Measurements from ENCODE around the gene PDE8A. TPM values are rescaled to one million over a fixed set of nuclear protein-coding genes. Genes with fewer than 3 reads are reported as not detected.
A peak's percentile ranks its signal among the peaks of the same experiment; 100 is the strongest.

The PDE8A gene
- total and polyA plus RNA-seq, 2 of the 13 experiments (the other 11 are each of a cell fraction or from before 2014, with no cell fraction given) = 26.3 to 48.5 TPM

- TF ChIP-seq ZNF280B (CRISPR knock-in tag; IDR thresholded peaks at IDR 0.05; ENCODE audit: borderline replicate concordance) = peak; percentile 43; the same call in 1 of the 2 replicates
- TF ChIP-seq PHF20 (CRISPR knock-in tag; IDR thresholded peaks at IDR 0.05) = no peak
- TF ChIP-seq MXD4 (CRISPR knock-in tag; IDR thresholded peaks at IDR 0.05) = 0 out of 2 replicates have a peak, but pooled peaks have one; percentile 35
- TF ChIP-seq NR2F2 (IDR thresholded peaks at IDR 0.05; ENCODE audit: borderline replicate concordance, low read depth) = no peak
- no peak for TF ChIP-seq ZBTB34 (CRISPR knock-in tag; IDR thresholded peaks at IDR 0.05)
- TF ChIP-seq SALL1 (CRISPR knock-in tag; IDR thresholded peaks at IDR 0.05) = peak; percentile 59; the same call in 1 of the 2 replicates
- peak; percentile 64; the same call in 1 of the 2 replicates for TF ChIP-seq NFE2L2 (IDR thresholded peaks at IDR 0.05; ENCODE audit: low read length)
- TF ChIP-seq CREM (IDR thresholded peaks at IDR 0.05) = no peak
- no peak for TF ChIP-seq CREM (CRISPR knock-in tag; IDR thresholded peaks at IDR 0.05)
- TF ChIP-seq TEAD3 (CRISPR knock-in tag; optimal IDR thresholded peaks at IDR 0.05; ENCODE audit: borderline replicate concordance) = peak; percentile 19
- peak; percentile 37 for TF ChIP-seq ARID5B (CRISPR knock-in tag; IDR thresholded peaks at IDR 0.05)
- no peak for TF ChIP-seq ZNF703 (CRISPR knock-in tag; IDR thresholded peaks at IDR 0.05; ENCODE audit: borderline replicate concordance)
- TF ChIP-seq ARNT2 (CRISPR knock-in tag; IDR thresholded peaks at IDR 0.05; ENCODE audit: low read depth) = 0 out of 2 replicates have a peak, but pooled peaks have one; percentile 9
- no peak for TF ChIP-seq ZFAT (CRISPR knock-in tag; conservative IDR thresholded peaks at IDR 0.05)
- TF ChIP-seq ELF1 (CRISPR knock-in tag; IDR thresholded peaks at IDR 0.05) = 0 out of 2 replicates have a peak, but pooled peaks have one; percentile 10
- TF ChIP-seq ZBTB20 (CRISPR knock-in tag; IDR thresholded peaks at IDR 0.05; ENCODE audit: borderline replicate concordance, low read depth) = 0 out of 2 replicates have a peak, but pooled peaks have one; percentile 55
- 0 out of 2 replicates have a peak, but pooled peaks have one; percentile 40 for TF ChIP-seq ZGPAT (CRISPR knock-in tag; IDR thresholded peaks at IDR 0.05)
- TF ChIP-seq ZSCAN20 (CRISPR knock-in tag; IDR thresholded peaks at IDR 0.05; ENCODE audit: borderline replicate concordance) = 0 out of 2 replicates have a peak, but pooled peaks have one; percentile 46
- no peak for TF ChIP-seq SNRNP70 (IDR thresholded peaks at IDR 0.05; ENCODE audit: low read depth, low read length)
- TF ChIP-seq MIXL1 (CRISPR knock-in tag; IDR thresholded peaks at IDR 0.05) = 0 out of 2 replicates have a peak, but pooled peaks have one; percentile 24
- TF ChIP-seq ZNF264 (CRISPR knock-in tag; IDR thresholded peaks at IDR 0.05) = 0 out of 2 replicates have a peak, but pooled peaks have one; percentile 50
- peak; percentile 37; the same call in 1 of the 2 replicates for TF ChIP-seq SAP130 (CRISPR knock-in tag; IDR thresholded peaks at IDR 0.05; ENCODE audit: low read depth)
These were observed 26.4 kb upstream of the PDE8A start (continued) for GRCh38 chr15:84955089-84955848.
